Medulla oblongata (tissue), 1 donor: ENCODE data around the gene RSRC1.

ENCODE experiments used
- DNase-seq: peaks from one replicate; pipeline ENCODE4 v3.0.0-alpha.2; 2015; ENCODE audit errors: extremely low spot score

RSRC1 gene

DNA sequence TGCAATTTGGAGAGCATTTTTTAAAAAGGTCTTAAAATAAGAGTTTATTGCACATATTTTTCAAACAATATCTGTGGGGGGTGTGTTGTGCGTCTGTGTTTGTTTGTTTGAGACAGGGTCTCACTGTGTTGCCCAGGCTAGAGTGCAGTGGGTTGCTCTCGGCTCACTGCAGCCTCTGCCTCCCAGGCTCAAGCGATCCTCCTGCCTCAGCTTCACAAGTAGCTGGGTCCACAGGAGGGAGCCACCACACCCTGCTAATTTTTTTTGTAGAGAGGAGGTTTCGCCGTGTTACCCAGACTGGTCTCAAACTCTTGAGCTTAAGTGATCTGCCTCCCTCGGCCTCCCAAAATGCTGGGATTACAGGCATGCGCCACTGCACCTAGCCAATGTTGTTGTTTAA lies 463.8 kb downstream of the RSRC1 start:
- DNase-seq = no peak

DNA sequence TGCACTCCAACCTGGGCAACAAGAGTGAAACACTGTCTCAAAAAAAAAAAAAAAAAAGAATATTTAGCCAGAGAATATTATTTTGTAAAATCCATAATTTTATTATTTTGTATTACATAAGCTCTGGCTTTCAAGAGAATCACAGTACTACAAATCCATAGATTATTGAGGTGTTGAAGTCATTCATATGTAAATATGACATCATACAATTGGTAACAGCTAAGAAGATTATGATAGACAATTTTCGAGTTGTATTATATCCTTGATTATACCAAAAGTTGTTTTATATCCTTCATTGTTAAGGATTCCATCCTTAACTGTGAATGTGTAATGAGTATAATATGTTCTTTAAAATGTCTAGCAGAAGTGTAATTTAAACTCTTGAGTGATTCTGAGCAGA lies 464.8 kb downstream of the RSRC1 start:
- DNase-seq = no peak

DNA sequence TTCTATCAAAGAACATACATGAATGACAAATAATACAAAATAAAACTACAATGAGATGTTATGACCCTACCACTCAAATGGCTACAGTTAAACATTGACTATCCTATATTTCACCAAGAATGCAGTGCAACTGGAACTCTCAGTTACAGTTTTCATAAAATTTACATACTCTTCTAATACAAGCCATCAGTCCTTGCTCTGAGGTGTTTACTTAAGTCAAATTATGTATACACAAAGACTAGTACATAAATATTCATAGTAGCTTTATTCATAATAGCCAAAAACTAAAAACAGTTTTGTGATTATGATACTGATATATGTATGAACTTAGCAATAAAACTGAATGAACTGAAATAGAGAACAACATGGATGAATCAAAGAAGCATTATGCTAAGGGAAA lies 480.3 kb downstream of the RSRC1 start:
- no peak for DNase-seq
